Hepatocyte (in vitro differentiated cells): Measurements from ENCODE around the gene LRP3. TPM values are rescaled to one million over a fixed set of nuclear protein-coding genes. Genes with fewer than 3 reads are reported as not detected.
"Not testable (repeated sequence)": the region's sequence is repeated elsewhere in the genome, so short reads cannot be mapped to it uniquely, and the experiment has no call there.

Experiments
- DNase-seq: peaks from one replicate; pipeline ENCODE4 v3.0.0-alpha.2; 2016; ENCODE audit warnings: low spot score
- H2AFZ ChIP-seq: fragments of 200-600 bp; sonication (generic); 2 replicates; pipeline ENCODE4 v1.6.0; 2016; ENCODE audit warnings: antibody characterized with exemption, mild to moderate bottlenecking
- H3K27ac ChIP-seq: fragments of 200-600 bp; sonication (generic); 2 replicates; pipeline ENCODE4 v1.5.1; 2016; ENCODE audit warnings: mild to moderate bottlenecking
- H3K27me3 ChIP-seq: fragments of 200-600 bp; sonication (generic); 2 replicates; pipeline ENCODE4 v1.6.1; 2016
- H3K36me3 ChIP-seq: fragments of 200-600 bp; sonication (generic); replicated peaks from 2 replicates; pipeline ENCODE4 v1.5.1; 2016; ENCODE audit warnings: low read depth; ENCODE audit not compliant: insufficient read depth
- H3K4me1 ChIP-seq: fragments of 200-600 bp; sonication (generic); 2 replicates; pipeline ENCODE4 v1.5.1; 2016; ENCODE audit warnings: mild to moderate bottlenecking, moderate library complexity; ENCODE audit not compliant: insufficient read depth
- H3K4me2 ChIP-seq: fragments of 200-600 bp; sonication (generic); 2 replicates; pipeline ENCODE4 v1.6.0; 2016
- H3K4me3 ChIP-seq: fragments of 200-600 bp; sonication (generic); 2 replicates; pipeline ENCODE4 v1.5.1; 2016; ENCODE audit warnings: mild to moderate bottlenecking
- H3K79me2 ChIP-seq: fragments of 200-600 bp; sonication (generic); 2 replicates; pipeline ENCODE4 v1.6.0; 2017; ENCODE audit warnings: mild to moderate bottlenecking
- H3K9me2 ChIP-seq: fragments of 200-600 bp; sonication (generic); replicated peaks from 2 replicates; pipeline ENCODE4 v1.6.0; 2017; ENCODE audit warnings: mild to moderate bottlenecking; ENCODE audit not compliant: insufficient read depth
- H3K9me3 ChIP-seq: fragments of 200-600 bp; sonication (generic); 2 replicates; pipeline ENCODE4 v1.5.1; 2016; ENCODE audit warnings: low read depth, mild to moderate bottlenecking
- H4K20me1 ChIP-seq: fragments of 200-600 bp; sonication (generic); 2 replicates; pipeline ENCODE4 v1.6.0; 2016; ENCODE audit warnings: mild to moderate bottlenecking; ENCODE audit not compliant: insufficient read depth, poor library complexity, severe bottlenecking
- EZH2 ChIP-seq: fragments of 200-600 bp; sonication (generic); IDR thresholded peaks from 2 replicates; pipeline ENCODE4 v1.6.1; 2016; ENCODE audit warnings: antibody characterized with exemption, mild to moderate bottlenecking, borderline replicate concordance
- EZH2phosphoT487 ChIP-seq: fragments of 200-600 bp; sonication (generic); IDR thresholded peaks from one replicate; pipeline ENCODE4 v1.6.1; 2018; ENCODE audit warnings: antibody characterized with exemption, mild to moderate bottlenecking, low read depth, moderate library complexity; ENCODE audit not compliant: unreplicated experiment, severe bottlenecking
- WGBS: methylation state at CpG from one replicate; pipeline ENCODE4 v1.1.6; 2016; ENCODE audit warnings: low lambda C conversion rate; ENCODE audit errors: missing lambda C conversion rate; 5-methylcytosine and 5-hydroxymethylcytosine counted together
- polyA plus RNA-seq: library from polyadenylated mRNA; unstranded; fragments of >200 nt; fragmentation: Nextera tagmentation; extraction: Ambion mirVana; gene quantifications from 2 replicates; pipeline ENCODE4 v1.2.1, GENCODE V29; 2016
- total RNA-seq: library from RNA; depleted of rRNA; stranded (reverse); fragments of >200 nt; gene quantifications from 2 replicates; pipeline ENCODE4 v1.2.3, GENCODE V29; 2014
- TF ChIP-seq, protein P1 (sequence below): fragments of 200-600 bp; sonication (generic); IDR thresholded peaks from 2 replicates; pipeline ENCODE4 v1.5.1; 2016; ENCODE audit warnings: antibody characterized with exemption, mild to moderate bottlenecking; ENCODE audit not compliant: poor library complexity

Gene LRP3
- total and polyA plus RNA-seq, 2 experiments from 2014 or later, result 37.4 to 44.0 TPM

DNA sequence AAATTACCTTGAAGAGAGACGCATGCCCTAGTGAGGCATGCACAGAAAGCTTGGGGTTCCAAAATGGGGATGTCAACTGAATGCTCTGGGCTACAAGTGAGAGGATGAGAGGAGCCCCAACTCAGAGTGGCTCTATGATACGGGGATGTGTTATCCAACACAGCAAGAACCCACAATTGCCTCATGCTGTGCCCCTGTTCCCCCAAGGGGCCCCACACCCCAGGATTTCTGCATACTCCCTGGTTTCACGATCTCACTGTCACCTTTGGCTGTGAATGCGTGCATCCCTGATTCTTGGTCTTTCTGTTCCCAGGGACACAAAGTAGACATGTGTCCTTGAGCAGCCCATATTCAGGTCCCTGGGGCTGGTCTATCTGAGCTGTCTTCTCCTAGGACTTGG lies 32.9 kb upstream of the LRP3 start:
- no peaks in the 10 kb centered on the region for H3K36me3 ChIP-seq
- H4K20me1 ChIP-seq, result no peaks in the 10 kb centered on the region
- no peaks in the 10 kb centered on the region for H3K4me1 ChIP-seq
- WGBS, result 89% methylated on average over 4 of the region's 4 CpGs
- H3K9me3 ChIP-seq, result no peaks in the 10 kb centered on the region
- no peak overlapping the region for H3K27ac ChIP-seq
- DNase-seq, result no peak
- no peak for TF ChIP-seq EZH2phosphoT487
- TF ChIP-seq EZH2, result no peak
- TF ChIP-seq, protein P1, sequence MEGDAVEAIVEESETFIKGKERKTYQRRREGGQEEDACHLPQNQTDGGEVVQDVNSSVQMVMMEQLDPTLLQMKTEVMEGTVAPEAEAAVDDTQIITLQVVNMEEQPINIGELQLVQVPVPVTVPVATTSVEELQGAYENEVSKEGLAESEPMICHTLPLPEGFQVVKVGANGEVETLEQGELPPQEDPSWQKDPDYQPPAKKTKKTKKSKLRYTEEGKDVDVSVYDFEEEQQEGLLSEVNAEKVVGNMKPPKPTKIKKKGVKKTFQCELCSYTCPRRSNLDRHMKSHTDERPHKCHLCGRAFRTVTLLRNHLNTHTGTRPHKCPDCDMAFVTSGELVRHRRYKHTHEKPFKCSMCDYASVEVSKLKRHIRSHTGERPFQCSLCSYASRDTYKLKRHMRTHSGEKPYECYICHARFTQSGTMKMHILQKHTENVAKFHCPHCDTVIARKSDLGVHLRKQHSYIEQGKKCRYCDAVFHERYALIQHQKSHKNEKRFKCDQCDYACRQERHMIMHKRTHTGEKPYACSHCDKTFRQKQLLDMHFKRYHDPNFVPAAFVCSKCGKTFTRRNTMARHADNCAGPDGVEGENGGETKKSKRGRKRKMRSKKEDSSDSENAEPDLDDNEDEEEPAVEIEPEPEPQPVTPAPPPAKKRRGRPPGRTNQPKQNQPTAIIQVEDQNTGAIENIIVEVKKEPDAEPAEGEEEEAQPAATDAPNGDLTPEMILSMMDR, result no peak
- no peak overlapping the region for H3K4me2 ChIP-seq
- H3K4me3 ChIP-seq, result no peak overlapping the region
- no peak overlapping the region for H2AFZ ChIP-seq
- H3K27me3 ChIP-seq, result no peaks in the 10 kb centered on the region
- H3K79me2 ChIP-seq, result no peaks in the 10 kb centered on the region
- no peaks in the 10 kb centered on the region for H3K9me2 ChIP-seq

DNA sequence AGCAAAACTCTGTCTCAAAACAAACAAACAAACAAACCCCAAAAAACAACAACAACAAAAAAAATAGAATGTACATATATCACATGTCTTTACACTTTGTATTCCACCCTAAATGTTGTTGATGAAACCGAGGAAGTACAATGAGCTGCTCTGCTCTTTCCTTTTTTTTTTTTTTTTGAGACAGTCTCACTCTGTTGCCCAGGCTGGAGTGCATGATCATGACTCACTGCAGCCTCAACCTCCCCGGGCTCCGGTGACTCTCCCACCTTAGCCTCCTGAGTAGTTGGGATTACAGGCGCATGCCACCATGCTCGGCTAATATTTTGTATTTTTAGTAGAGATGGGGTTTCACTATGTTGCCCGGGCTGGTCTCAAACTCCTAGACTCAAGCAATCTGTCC lies 30.6 kb upstream of the LRP3 start:
- Histone ChIP-seq H3K79me2 (no peaks in the 10 kb centered on the region), H3K4me3 (no peak overlapping the region), H2AFZ (no peak overlapping the region), H3K4me2 (no peak overlapping the region), H3K27ac (no peak overlapping the region), H3K9me3 (no peaks in the 10 kb centered on the region), H3K9me2 (no peaks in the 10 kb centered on the region), H3K4me1 (no peaks in the 10 kb centered on the region), H3K27me3 (no peaks in the 10 kb centered on the region), H4K20me1 (no peaks in the 10 kb centered on the region), H3K36me3 (no peaks in the 10 kb centered on the region)
- DNase-seq, result no peak
- TF ChIP-seq EZH2, result no peak
- TF ChIP-seq, protein P1, result no peak
- TF ChIP-seq EZH2phosphoT487, result no peak
- 96% methylated on average over 6 of the region's 6 CpGs for WGBS

GRCh38 chr19:33166037-33166436 lies 28.1 kb upstream of the LRP3 start:
- H3K79me2 ChIP-seq, H3K27me3 ChIP-seq, H4K20me1 ChIP-seq, DNase-seq, H3K4me2 ChIP-seq, H2AFZ ChIP-seq, H3K4me1 ChIP-seq, H3K9me2 ChIP-seq, H3K36me3 ChIP-seq, H3K9me3 ChIP-seq, H3K27ac ChIP-seq, H3K4me3 ChIP-seq: not testable (repeated sequence)
- 86% methylated on average over 6 of the region's 6 CpGs for WGBS

DNA sequence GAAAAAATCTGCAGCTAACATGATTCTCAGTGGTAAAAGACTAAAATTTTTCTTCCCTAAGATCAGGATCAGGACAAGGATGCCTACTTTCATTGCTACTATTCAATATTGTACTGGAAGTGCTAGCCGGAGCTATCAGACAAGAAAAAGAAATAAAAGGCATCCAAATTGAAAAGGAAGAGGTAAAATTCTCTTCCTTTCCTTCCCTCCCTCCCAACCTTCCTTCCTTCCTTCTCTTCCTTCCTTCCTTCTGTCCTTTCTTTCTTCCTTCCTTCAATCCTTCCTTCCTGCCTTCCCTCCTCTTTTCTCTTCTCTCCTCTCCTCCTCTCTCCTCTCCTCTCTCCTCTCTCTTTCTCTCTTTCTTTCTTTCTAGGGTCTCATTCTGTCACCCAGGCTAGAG lies 26.7 kb upstream of the LRP3 start:
- Histone ChIP-seq H3K4me3 (no peak overlapping the region), H3K79me2 (no peaks in the 10 kb centered on the region), H2AFZ (no peak overlapping the region), H3K36me3 (no peaks in the 10 kb centered on the region), H3K27me3 (no peaks in the 10 kb centered on the region), H3K27ac (no peak overlapping the region), H4K20me1 (no peaks in the 10 kb centered on the region), H3K4me2 (no peak overlapping the region), H3K4me1 (no peaks in the 10 kb centered on the region), H3K9me2 (no peaks in the 10 kb centered on the region), H3K9me3 (no peaks in the 10 kb centered on the region)
- 100% methylated on average over 1 of the region's 1 CpG for WGBS
- TF ChIP-seq, protein P1, result no peak
- TF ChIP-seq EZH2 (no peak), EZH2phosphoT487 (no peak)
- DNase-seq, result no peak
